Measurements from ENCODE around the gene IRF8. TPM values are rescaled to one million over a fixed set of nuclear protein-coding genes. Genes with fewer than 3 reads are reported as not detected.

IRF8 gene
- total RNA-seq, 4 donors from 2014 or later: 1.5 to 3.1 (median 2.8) TPM

- TF ChIP-seq POLR2A (IDR thresholded peaks at IDR 0.05) (no peak), CTCF (IDR thresholded peaks at IDR 0.05 in 4 of 5, conservative IDR thresholded peaks at IDR 0.05 in 1 of 5) (no peak)
- no peaks in the 10 kb centered on the region for H3K4me1 ChIP-seq
- intact Hi-C loops (cut with DNase I; ENCODE audit: low total_unique reads) (no loop called here), in situ Hi-C loops (cut with MboI; ENCODE audit: low sequenced_read_pairs in 4 of 4) (no loop called here)
- no peaks in the 10 kb centered on the region for H3K36me3 ChIP-seq
- DNase-seq (no peak), ATAC-seq (no peak)
- H3K9me3 ChIP-seq: no peaks in the 10 kb centered on the region
- H3K27ac ChIP-seq: no peak overlapping the region
- peaks cover 0 to 25% (median 5%) of the 10 kb centered on the region in 3 donors for H3K27me3 ChIP-seq
- no peak overlapping the region for H3K4me3 ChIP-seq
Observed at GRCh38 chr16:85948616-85949265, 49.8 kb downstream of the IRF8 start.

DNA sequence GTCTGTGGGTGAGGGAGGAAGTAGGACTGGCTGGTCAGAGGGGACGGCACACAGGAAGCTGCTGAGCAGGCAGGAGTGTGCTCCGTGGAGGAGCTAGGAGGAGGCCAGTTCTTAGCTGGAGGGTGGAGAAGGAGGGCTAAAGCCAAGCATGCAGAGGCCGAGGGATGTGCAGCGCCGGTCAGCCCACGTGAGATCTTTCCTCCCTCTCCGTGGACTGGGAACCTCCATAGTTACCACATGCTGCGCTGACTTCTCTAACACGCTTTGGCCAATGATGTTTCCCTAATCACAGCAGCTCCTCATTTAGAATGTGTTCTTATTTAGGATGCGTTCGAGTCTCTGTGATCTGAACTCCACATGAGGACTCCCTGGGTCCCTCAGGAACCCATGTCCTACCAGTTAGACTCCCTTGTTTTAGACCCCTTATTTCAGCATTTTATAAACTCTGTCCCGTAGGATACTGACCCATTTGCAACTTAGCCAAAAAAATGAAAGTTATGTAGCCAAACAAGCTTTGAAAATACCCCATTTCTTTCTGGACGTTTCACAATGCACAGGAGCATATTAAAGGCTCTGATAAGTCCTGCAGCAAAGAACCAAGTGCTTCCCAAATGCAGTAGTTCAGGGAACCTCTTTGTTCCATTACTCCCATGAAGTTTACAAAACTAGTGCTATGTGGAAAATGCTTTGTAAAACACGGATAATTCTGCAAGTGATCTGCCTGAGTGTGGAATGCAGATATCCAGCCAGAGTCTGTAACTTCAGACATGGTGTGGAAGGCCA lies 51.4 kb downstream of the IRF8 start:
- ATAC-seq (no peak), DNase-seq (no peak)
- TF ChIP-seq CTCF (IDR thresholded peaks at IDR 0.05 in 4 of 5, conservative IDR thresholded peaks at IDR 0.05 in 1 of 5): no peak
- no peak for TF ChIP-seq POLR2A (IDR thresholded peaks at IDR 0.05)
- no peaks in the 10 kb centered on the region for H3K9me3 ChIP-seq
- no peak overlapping the region for H3K27ac ChIP-seq
- no peaks in the 10 kb centered on the region for H3K4me1 ChIP-seq
- peaks cover 0 to 25% (median 5%) of the 10 kb centered on the region in 3 donors for H3K27me3 ChIP-seq
- H3K4me3 ChIP-seq: no peak overlapping the region
- intact Hi-C loops (cut with DNase I; ENCODE audit: low total_unique reads) (no loop called here), in situ Hi-C loops (cut with MboI; ENCODE audit: low sequenced_read_pairs in 4 of 4) (no loop called here)
- H3K36me3 ChIP-seq: no peaks in the 10 kb centered on the region

DNA sequence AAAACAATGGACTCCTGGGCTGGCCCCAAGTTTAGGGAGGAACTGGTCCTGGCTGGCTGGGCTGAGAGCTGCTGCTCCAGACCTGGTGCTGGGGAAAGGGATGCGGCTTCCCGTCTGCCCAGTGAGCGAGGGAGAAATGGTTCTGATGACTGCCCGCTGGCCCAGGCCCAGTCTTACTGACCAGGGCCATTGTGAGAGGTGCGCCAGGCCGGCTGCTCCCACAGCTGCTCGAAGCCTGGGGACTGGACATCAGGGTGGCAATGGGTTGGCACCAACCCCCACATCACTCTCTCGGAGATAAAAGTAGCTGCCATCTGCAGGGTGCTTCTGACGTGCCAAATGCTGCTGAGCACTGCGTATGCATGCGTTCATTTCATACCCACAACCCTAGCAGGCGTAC lies 53.2 kb downstream of the IRF8 start:
- H3K36me3 ChIP-seq: no peaks in the 10 kb centered on the region
- ATAC-seq: no peak
- H3K27me3 ChIP-seq: peaks cover 0 to 19% (median 5%) of the 10 kb centered on the region in 3 donors
- intact Hi-C loops (cut with DNase I; ENCODE audit: low total_unique reads) (no loop called here), in situ Hi-C loops (cut with MboI; ENCODE audit: low sequenced_read_pairs in 4 of 4) (no loop called here)
- H3K9me3 ChIP-seq: no peaks in the 10 kb centered on the region
- TF ChIP-seq CTCF (IDR thresholded peaks at IDR 0.05 in 4 of 5, conservative IDR thresholded peaks at IDR 0.05 in 1 of 5) (no peak), POLR2A (IDR thresholded peaks at IDR 0.05) (no peak)
- no peak overlapping the region for H3K4me3 ChIP-seq
- no peaks in the 10 kb centered on the region for H3K4me1 ChIP-seq
- H3K27ac ChIP-seq: no peak overlapping the region
- no peak for DNase-seq

GRCh38 chr16:85952811-85953210 lies 53.8 kb downstream of the IRF8 start:
- DNase-seq (no peak), ATAC-seq (no peak)
- TF ChIP-seq POLR2A (IDR thresholded peaks at IDR 0.05): no peak
- TF ChIP-seq CTCF (IDR thresholded peaks at IDR 0.05 in 4 of 5, conservative IDR thresholded peaks at IDR 0.05 in 1 of 5): no peak
- H3K9me3 ChIP-seq: no peaks in the 10 kb centered on the region
- H3K4me1 ChIP-seq: no peaks in the 10 kb centered on the region
- H3K4me3 ChIP-seq: no peak overlapping the region
- intact Hi-C loops (cut with DNase I; ENCODE audit: low total_unique reads): no loop called here
- H3K27me3 ChIP-seq: peaks cover 0 to 19% (median 5%) of the 10 kb centered on the region in 3 donors
- H3K36me3 ChIP-seq: no peaks in the 10 kb centered on the region
- H3K27ac ChIP-seq: no peak overlapping the region
- in situ Hi-C loops (cut with MboI; ENCODE audit: low sequenced_read_pairs in 4 of 4): no loop called here

Measured in gastrocnemius medialis (tissue), 4 donors.